ENCODE results near the gene SLC43A2. TPM values are rescaled to one million over a fixed set of nuclear protein-coding genes. Genes with fewer than 3 reads are reported as not detected.

The SLC43A2 gene
- polyA plus RNA-seq, 1 of the 3 experiments (the other 2 are of a cell fraction) = 9.8 TPM

DNA sequence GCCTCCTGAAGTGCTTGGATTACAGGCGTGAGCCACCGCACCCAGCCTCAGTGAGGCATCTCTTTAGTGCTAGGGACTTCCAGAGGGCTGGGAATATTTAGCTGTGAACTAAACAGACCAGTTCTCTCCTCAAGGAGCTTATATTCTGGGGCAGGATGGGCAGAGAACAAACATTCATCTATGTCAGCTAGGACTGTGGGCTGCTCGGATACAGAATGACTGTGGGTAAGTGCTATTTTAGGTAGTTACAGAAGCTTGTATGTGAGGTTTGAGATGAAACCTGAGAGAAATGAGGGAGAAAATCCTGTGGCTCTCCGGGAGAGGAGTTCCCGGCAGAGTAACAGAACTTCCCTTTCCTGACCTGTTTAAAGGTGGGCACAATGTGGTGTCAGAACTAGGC lies 106.0 kb downstream of the SLC43A2 start:
- Histone ChIP-seq H3K79me2 (ENCODE audit: insufficient read depth) (peaks cover 6% of the 10 kb centered on the region), H3K9me3 (no peaks in the 10 kb centered on the region), H3F3A (replicated peaks; ENCODE audit: insufficient read depth) (peaks cover 29% of the 10 kb centered on the region), H4K20me1 (ENCODE audit: insufficient read depth) (no peaks in the 10 kb centered on the region), H3K4me2 (no peak overlapping the region), H3K9ac (no peak overlapping the region), H3K4me1 (ENCODE audit: control insufficient read depth in 1 of 2, insufficient read depth in 2 of 2, low read depth in 1 of 2, low read length in 1 of 2) (peaks cover 0 to 7% of the 10 kb centered on the region in 2 experiments; a peak in 2 of 4 replicates), H3K27ac (ENCODE audit: low read depth in 2 of 2, low read length in 1 of 2) (no peak overlapping the region), H3K4me3 (ENCODE audit: low read depth in 2 of 2, low read length in 1 of 2) (no peak overlapping the region), H3K9me2 (no peaks in the 10 kb centered on the region), H2AFZ (ENCODE audit: low read depth) (no peak overlapping the region), H3K27me3 (ENCODE audit: insufficient read depth) (no peaks in the 10 kb centered on the region), H3K36me3 (replicated peaks in 1 of 2; ENCODE audit: control insufficient read depth in 1 of 2, insufficient read depth in 2 of 2, low read length in 1 of 2) (peaks cover 31 to 34% of the 10 kb centered on the region in 2 experiments)
- POLR2A ChIA-PET = no interaction called here
- WGBS (ENCODE audit: low lambda C conversion rate) = 94% methylated on average over 5 of the region's 5 CpGs
- CTCF ChIA-PET = interaction anchor here (1.0 kb wide), 1 partner anchor 34 kb away, joined by 3 read pairs; no protein-coding TSS in a partner anchor
- no peak for DNase-seq
- TF ChIP-seq RXRA (IDR thresholded peaks at IDR 0.05; ENCODE audit: borderline replicate concordance, low read depth) = no peak
- no peak for TF ChIP-seq SMC3 (IDR thresholded peaks at IDR 0.05; ENCODE audit: low read depth, low read length)
- TF ChIP-seq, protein P1, sequence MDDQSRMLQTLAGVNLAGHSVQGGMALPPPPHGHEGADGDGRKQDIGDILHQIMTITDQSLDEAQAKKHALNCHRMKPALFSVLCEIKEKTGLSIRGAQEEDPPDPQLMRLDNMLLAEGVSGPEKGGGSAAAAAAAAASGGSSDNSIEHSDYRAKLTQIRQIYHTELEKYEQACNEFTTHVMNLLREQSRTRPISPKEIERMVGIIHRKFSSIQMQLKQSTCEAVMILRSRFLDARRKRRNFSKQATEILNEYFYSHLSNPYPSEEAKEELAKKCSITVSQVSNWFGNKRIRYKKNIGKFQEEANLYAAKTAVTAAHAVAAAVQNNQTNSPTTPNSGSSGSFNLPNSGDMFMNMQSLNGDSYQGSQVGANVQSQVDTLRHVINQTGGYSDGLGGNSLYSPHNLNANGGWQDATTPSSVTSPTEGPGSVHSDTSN (IDR thresholded peaks at IDR 0.05) = no peak
- TF ChIP-seq, protein P2, sequence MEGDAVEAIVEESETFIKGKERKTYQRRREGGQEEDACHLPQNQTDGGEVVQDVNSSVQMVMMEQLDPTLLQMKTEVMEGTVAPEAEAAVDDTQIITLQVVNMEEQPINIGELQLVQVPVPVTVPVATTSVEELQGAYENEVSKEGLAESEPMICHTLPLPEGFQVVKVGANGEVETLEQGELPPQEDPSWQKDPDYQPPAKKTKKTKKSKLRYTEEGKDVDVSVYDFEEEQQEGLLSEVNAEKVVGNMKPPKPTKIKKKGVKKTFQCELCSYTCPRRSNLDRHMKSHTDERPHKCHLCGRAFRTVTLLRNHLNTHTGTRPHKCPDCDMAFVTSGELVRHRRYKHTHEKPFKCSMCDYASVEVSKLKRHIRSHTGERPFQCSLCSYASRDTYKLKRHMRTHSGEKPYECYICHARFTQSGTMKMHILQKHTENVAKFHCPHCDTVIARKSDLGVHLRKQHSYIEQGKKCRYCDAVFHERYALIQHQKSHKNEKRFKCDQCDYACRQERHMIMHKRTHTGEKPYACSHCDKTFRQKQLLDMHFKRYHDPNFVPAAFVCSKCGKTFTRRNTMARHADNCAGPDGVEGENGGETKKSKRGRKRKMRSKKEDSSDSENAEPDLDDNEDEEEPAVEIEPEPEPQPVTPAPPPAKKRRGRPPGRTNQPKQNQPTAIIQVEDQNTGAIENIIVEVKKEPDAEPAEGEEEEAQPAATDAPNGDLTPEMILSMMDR (IDR thresholded peaks at IDR 0.05) = no peak
- TF ChIP-seq SIN3A (IDR thresholded peaks at IDR 0.05; ENCODE audit: borderline replicate concordance, low read depth, low read length) = no peak
- no peak for TF ChIP-seq FOXJ3 (CRISPR knock-in tag; IDR thresholded peaks at IDR 0.05)
- no peak for TF ChIP-seq NFIC (IDR thresholded peaks at IDR 0.05; ENCODE audit: borderline replicate concordance)
- TF ChIP-seq GATA2 (CRISPR knock-in tag; IDR thresholded peaks at IDR 0.05) = no peak
- TF ChIP-seq, protein P3, sequence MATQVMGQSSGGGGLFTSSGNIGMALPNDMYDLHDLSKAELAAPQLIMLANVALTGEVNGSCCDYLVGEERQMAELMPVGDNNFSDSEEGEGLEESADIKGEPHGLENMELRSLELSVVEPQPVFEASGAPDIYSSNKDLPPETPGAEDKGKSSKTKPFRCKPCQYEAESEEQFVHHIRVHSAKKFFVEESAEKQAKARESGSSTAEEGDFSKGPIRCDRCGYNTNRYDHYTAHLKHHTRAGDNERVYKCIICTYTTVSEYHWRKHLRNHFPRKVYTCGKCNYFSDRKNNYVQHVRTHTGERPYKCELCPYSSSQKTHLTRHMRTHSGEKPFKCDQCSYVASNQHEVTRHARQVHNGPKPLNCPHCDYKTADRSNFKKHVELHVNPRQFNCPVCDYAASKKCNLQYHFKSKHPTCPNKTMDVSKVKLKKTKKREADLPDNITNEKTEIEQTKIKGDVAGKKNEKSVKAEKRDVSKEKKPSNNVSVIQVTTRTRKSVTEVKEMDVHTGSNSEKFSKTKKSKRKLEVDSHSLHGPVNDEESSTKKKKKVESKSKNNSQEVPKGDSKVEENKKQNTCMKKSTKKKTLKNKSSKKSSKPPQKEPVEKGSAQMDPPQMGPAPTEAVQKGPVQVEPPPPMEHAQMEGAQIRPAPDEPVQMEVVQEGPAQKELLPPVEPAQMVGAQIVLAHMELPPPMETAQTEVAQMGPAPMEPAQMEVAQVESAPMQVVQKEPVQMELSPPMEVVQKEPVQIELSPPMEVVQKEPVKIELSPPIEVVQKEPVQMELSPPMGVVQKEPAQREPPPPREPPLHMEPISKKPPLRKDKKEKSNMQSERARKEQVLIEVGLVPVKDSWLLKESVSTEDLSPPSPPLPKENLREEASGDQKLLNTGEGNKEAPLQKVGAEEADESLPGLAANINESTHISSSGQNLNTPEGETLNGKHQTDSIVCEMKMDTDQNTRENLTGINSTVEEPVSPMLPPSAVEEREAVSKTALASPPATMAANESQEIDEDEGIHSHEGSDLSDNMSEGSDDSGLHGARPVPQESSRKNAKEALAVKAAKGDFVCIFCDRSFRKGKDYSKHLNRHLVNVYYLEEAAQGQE (IDR thresholded peaks at IDR 0.05; ENCODE audit: low read depth, low read length) = no peak

DNA sequence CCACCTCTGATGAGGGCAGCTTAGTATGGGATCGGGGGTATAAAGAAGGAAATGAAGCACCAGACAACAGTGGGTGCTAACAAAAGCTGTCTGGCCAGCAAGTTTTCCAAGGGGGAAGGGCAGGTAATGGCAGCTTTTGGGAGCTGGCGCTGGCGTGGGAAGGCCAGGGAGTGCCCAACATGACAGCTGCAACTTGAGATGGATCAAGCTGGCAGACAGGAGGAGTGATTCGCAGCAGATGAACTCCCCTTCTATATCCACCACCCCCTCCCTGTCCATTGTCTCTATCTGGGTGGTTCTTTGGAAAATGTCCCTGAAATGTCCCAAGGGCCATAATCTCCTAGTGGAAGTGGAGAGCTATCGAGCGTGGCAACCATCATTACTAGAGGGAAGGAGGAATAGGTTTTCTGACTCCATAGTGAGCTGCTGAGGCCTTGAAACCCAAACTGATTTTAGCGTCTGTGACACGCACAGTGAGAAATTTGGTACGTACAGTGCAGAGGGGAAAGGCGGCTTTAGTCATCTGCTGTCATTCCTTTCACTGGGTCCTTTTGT lies 107.5 kb downstream of the SLC43A2 start:
- H2AFZ ChIP-seq (ENCODE audit: low read depth) = no peak overlapping the region
- H3K36me3 ChIP-seq (replicated peaks in 1 of 2; ENCODE audit: control insufficient read depth in 1 of 2, insufficient read depth in 2 of 2, low read length in 1 of 2) = peaks cover 19 to 30% of the 10 kb centered on the region in 2 experiments
- peaks cover 34% of the 10 kb centered on the region for H3F3A ChIP-seq (replicated peaks; ENCODE audit: insufficient read depth)
- no peak for TF ChIP-seq YY1 (IDR thresholded peaks at IDR 0.05; ENCODE audit: low read depth)
- TF ChIP-seq TEAD4 (IDR thresholded peaks at IDR 0.05; ENCODE audit: borderline replicate concordance, insufficient read depth) = no peak
- TF ChIP-seq JUND (IDR thresholded peaks at IDR 0.05) = no peak
- H3K9ac ChIP-seq = no peak overlapping the region
- H3K4me3 ChIP-seq (ENCODE audit: low read depth in 2 of 2, low read length in 1 of 2) = no peak overlapping the region
- no peaks in the 10 kb centered on the region for H3K27me3 ChIP-seq (ENCODE audit: insufficient read depth)
- peaks cover 0 to 9% of the 10 kb centered on the region in 2 experiments; a peak in 2 of 4 replicates for H3K4me1 ChIP-seq (ENCODE audit: control insufficient read depth in 1 of 2, insufficient read depth in 2 of 2, low read depth in 1 of 2, low read length in 1 of 2)
- CTCF ChIA-PET = interaction anchor here (0.9 to 1.4 kb wide), 2 partner anchors 8 to 156 kb away, joined by 3 to 4 read pairs; no protein-coding TSS in a partner anchor
- no peak overlapping the region for H3K27ac ChIP-seq (ENCODE audit: low read depth in 2 of 2, low read length in 1 of 2)
- H3K9me2 ChIP-seq = no peaks in the 10 kb centered on the region
- no peak overlapping the region for H3K4me2 ChIP-seq
- POLR2A ChIA-PET = no interaction called here
- no peak for DNase-seq
- H4K20me1 ChIP-seq (ENCODE audit: insufficient read depth) = no peaks in the 10 kb centered on the region
- WGBS (ENCODE audit: low lambda C conversion rate) = 94% methylated on average over 10 of the region's 10 CpGs
- no peaks in the 10 kb centered on the region for H3K9me3 ChIP-seq
- H3K79me2 ChIP-seq (ENCODE audit: insufficient read depth) = peaks cover 16% of the 10 kb centered on the region

Measured in SK-N-SH (cell line).